ENCODE data around the gene CLASRP.

CLASRP gene

GRCh38 chr19:45058622-45059159 lies 19.8 kb downstream of the CLASRP start:
- DNase-seq (ENCODE audit: low read depth): no peak
- no peak overlapping the region for H3K4me3 ChIP-seq (ENCODE audit: low read depth, low read length)
- TF ChIP-seq CTCF (IDR thresholded peaks at IDR 0.05; ENCODE audit: low read depth, low read length, missing control alignments): no peak
- in situ Hi-C loops (cut with HindIII; ENCODE audit: low sequenced_read_pairs): no loop called here

DNA sequence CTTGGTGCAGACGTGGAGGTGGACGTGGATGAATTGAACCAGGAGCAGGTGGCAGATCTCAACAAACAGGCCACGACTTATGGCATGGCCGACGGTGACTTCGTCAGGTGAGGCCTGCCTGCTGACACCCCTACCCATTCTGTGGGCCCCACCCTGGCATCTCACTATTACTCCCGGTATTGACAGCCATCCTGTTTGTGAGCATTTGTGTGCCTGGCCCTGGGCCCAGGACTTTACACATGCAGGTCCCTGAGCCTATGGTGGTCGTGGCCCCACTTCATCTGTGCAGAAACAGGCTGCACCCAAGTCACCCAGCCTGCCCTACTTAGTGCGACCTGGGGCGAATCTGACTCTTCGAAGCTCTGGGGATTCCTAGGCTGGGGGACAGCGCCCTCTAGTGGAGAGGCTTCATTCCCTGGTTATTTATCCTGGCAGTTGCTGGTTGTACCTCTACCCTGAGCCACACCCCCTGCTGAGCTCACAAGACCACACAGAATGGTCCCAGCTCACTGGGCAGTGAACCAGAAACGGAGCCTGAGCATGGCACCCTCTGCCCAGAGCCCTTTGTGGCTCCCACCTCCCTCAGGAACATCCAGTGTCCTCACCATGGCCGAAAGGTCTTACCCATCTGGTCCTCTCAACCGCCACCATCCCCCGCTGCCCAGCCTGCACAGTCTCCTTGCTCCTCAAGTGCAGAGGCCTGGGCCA lies 20.6 kb downstream of the CLASRP start:
- peak; percentile 44 for DNase-seq (ENCODE audit: low read depth)
- H3K4me3 ChIP-seq (ENCODE audit: low read depth, low read length): no peak overlapping the region
- in situ Hi-C loops (cut with HindIII; ENCODE audit: low sequenced_read_pairs): no loop called here
- TF ChIP-seq CTCF (IDR thresholded peaks at IDR 0.05; ENCODE audit: low read depth, low read length, missing control alignments): peak; percentile 87

DNA sequence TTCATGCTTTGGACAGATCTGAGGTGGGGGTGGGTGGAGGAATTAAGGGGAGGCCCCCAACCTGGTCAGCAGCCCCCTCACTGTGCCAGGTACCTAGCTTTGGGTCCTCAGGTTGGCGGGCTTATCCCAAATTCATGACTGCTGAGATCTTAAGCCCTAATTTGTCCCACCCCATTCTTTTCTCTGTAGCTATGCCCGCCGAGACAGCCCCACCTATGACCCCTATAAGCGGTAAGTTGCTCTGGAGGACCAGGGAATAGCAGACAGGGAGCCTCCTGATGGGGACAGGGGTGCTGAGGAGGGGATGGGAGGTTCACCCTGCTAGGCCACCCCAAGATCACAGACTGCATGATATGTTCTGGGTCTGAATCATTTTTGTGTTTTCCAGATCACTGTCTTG lies 23.1 kb downstream of the CLASRP start:
- in situ Hi-C loops (cut with HindIII; ENCODE audit: low sequenced_read_pairs): no loop called here
- no peak for DNase-seq (ENCODE audit: low read depth)
- no peak overlapping the region for H3K4me3 ChIP-seq (ENCODE audit: low read depth, low read length)
- TF ChIP-seq CTCF (IDR thresholded peaks at IDR 0.05; ENCODE audit: low read depth, low read length, missing control alignments): no peak

GRCh38 chr19:45063851-45064801 lies 25.3 kb downstream of the CLASRP start:
- in situ Hi-C loops (cut with HindIII; ENCODE audit: low sequenced_read_pairs): no loop called here
- TF ChIP-seq CTCF (IDR thresholded peaks at IDR 0.05; ENCODE audit: low read depth, low read length, missing control alignments): no peak
- H3K4me3 ChIP-seq (ENCODE audit: low read depth, low read length): no peak overlapping the region
- DNase-seq (ENCODE audit: low read depth): no peak

GRCh38 chr19:45066921-45067661 lies 28.2 kb downstream of the CLASRP start:
- in situ Hi-C loops (cut with HindIII; ENCODE audit: low sequenced_read_pairs): no loop called here
- no peak for DNase-seq (ENCODE audit: low read depth)
- no peak overlapping the region for H3K4me3 ChIP-seq (ENCODE audit: low read depth, low read length)
- TF ChIP-seq CTCF (IDR thresholded peaks at IDR 0.05; ENCODE audit: low read depth, low read length, missing control alignments): no peak

GRCh38 chr19:45068041-45068440 lies 29.2 kb downstream of the CLASRP start:
- in situ Hi-C loops (cut with HindIII; ENCODE audit: low sequenced_read_pairs): no loop called here

More at GRCh38 chr19:45068041-45068440, 29.2 kb downstream of the CLASRP start:
- no peak overlapping the region for H3K4me3 ChIP-seq (ENCODE audit: low read depth, low read length)
- no peak for TF ChIP-seq CTCF (IDR thresholded peaks at IDR 0.05; ENCODE audit: low read depth, low read length, missing control alignments)
- DNase-seq (ENCODE audit: low read depth): no peak
